RWPE1 (cell line): Measurements from ENCODE around the gene TANGO2.

ENCODE experiments used
- CTCF ChIA-PET: fragments of 350-600 bp; sonication (Branson Sonifier 250); formaldehyde crosslinking; extraction: SDS; loops from one replicate; lab custom pipeline; 2021; lab: Yijun Ruan, JAX
- POLR2A ChIA-PET: fragments of 400-600 bp; formaldehyde crosslinking; extraction: SDS; loops from one replicate; lab custom pipeline; 2020; ENCODE audit warnings: antibody characterized with exemption; ENCODE audit not compliant: low non-redundant PET; lab: Yijun Ruan, JAX
- DNase-seq: peaks from one replicate; pipeline ENCODE4 v3.0.0; 2012; ENCODE audit warnings: low spot score
- H3K27ac ChIP-seq: fragments of 450-650 bp; 2 replicates; pipeline ENCODE4 v1.5.1; 2017
- TF ChIP-seq, protein P1 (sequence below): fragments of 450-650 bp; conservative IDR thresholded peaks from 2 replicates; pipeline ENCODE4 v1.5.1; 2017; ENCODE audit warnings: low read depth, mild to moderate bottlenecking

The TANGO2 gene

DNA sequence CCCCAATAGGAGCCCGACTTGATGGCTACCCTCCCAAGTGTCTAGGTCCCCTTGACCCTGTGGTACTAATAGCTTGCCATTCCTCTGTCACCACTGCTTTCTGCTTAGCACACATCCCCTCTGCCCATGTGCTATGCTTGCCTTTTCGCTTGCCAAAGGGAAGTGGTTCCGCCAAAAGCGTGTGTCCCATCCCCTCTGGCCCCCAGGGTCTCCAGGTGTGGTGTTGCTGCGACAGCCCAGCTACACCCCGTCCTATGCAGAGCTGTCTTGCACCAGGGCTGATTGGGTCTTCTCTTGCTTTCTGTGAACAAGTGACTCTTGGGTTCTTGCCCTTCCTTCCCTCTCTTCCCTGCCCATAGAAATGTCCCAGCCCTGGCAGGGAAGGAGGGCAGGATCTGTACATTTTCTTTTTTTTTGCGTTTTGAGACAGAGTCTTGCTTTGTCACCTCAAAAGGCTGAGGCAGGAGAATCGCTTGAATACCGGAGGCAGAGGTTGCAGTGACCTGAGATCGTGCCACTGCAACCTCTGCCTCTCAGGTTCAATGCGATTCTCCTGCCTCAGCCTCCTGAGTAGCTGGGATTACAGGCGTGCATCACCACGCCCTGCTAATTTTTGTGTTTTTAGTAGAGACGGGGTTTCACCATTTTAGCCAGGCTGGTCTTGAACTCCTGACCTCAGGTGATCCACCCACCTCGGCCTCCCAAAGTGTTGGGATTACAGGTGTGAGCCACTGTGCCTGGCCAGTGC lies 3.9 kb downstream of the TANGO2 start:
- ChIA-PET POLR2A (interaction anchor here (0.7 kb wide), 1 partner anchor 10 kb away, joined by 6 read pairs; no protein-coding TSS in a partner anchor), CTCF (no interaction called here)
- TF ChIP-seq, protein P1, sequence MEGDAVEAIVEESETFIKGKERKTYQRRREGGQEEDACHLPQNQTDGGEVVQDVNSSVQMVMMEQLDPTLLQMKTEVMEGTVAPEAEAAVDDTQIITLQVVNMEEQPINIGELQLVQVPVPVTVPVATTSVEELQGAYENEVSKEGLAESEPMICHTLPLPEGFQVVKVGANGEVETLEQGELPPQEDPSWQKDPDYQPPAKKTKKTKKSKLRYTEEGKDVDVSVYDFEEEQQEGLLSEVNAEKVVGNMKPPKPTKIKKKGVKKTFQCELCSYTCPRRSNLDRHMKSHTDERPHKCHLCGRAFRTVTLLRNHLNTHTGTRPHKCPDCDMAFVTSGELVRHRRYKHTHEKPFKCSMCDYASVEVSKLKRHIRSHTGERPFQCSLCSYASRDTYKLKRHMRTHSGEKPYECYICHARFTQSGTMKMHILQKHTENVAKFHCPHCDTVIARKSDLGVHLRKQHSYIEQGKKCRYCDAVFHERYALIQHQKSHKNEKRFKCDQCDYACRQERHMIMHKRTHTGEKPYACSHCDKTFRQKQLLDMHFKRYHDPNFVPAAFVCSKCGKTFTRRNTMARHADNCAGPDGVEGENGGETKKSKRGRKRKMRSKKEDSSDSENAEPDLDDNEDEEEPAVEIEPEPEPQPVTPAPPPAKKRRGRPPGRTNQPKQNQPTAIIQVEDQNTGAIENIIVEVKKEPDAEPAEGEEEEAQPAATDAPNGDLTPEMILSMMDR = no peak
- DNase-seq = no peak
- no peak overlapping the region; the same call in 1 of the 2 replicates for H3K27ac ChIP-seq

DNA sequence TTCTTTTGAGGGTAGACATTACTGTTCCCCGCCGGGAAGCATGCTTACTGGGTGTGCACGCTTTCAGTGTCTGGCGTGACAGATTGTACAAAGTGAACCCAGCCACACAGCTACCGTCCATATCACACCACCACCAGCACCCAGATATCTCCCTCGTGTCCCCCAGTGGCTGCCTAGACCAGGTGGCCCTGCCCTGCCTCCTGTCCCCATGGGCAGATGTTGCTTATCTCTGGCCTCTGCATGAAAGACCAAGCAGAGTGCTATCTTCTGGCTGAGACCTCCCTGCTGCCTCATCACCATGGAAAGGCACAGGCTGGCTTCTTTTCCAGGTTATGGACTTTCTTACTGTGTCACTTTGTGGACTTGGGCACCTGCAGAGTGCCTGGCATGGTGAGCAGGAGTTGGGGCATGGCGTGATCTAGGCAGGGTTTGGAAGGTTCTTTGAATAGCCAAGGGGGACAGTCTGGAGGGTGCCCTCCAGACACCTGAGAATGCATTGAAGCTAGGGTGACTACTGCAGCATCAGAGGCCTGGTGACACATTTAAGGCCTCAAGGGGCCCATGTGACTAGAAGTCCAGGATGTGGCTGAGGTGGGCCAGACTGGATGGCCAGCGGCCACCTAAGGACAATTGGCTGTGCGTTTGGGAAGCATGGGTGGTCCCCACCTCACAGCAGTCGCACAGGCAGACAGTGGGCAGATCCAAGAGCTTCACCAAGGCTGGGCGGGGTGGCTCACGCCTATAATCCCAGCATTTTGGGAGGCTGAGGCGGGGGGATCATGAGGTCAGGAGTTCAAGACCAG lies 4.7 kb downstream of the TANGO2 start:
- CTCF ChIA-PET = no interaction called here
- H3K27ac ChIP-seq = no peak overlapping the region
- DNase-seq = no peak
- POLR2A ChIA-PET = interaction anchor here (0.7 kb wide), 1 partner anchor 9 kb away, joined by 6 read pairs; no protein-coding TSS in a partner anchor
- TF ChIP-seq, protein P1 = no peak

DNA sequence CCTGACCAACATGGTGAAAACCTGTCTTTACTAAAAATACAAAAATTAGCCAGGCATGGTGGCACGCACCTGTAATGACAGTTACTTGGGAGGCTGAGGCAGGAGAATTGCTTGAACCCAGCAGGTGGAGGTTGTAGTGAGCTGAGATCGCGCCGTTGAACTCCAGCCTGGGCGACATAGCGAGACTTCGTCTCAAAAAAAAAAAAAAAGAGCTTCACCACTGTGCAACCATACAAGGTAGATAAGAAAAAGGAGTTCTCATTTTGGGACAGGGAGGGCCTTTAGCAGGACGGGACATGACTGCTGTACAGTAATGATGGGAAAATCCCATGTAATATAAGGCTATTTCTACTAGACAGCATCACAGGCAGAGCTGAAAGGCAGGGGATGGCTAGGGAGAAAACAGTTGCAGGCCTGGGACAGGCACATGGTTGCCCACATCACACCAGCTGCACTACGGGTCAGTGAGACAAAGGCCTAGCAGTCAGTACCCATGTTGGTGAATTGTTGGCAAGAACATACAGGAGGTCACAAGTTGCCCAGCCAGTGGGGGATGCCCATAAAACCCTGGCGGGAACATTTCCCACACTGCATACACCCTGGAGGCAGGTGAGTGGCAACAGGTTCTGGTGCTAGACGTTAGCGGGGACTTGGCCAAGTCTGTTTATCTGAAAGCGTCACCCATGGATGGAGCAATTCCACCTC lies 5.4 kb downstream of the TANGO2 start:
- CTCF ChIA-PET = no interaction called here
- TF ChIP-seq, protein P1 = no peak

DNA sequence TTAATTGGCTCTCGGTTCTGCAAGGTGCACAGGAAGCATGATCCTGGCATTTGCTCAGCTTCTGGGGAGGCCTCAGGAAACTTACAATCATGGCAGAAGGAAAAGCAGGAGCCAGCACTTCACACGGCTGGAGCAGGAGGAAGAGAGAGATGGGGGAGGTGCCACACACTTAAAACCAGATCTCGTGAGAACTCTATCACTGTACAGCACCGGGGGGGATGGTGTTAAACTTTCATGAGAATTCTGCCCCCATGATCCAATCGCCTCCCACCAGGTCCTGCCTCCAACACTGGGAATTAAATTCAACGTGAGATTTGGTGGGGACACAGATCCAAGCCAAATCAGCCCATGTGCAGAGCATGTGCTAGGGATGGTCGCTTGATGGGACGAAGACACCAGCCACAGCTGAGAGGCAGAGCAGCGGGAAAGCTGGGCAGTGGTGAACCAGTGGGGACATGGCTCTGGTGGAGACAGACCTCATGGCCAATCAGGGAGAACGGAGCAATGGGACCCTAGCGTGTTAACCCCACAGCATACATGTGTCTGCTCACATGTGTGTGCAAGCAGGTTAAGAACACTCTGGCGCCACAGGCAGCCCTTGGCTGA lies 6.2 kb downstream of the TANGO2 start:
- TF ChIP-seq, protein P1 = no peak
- ChIA-PET CTCF (interaction anchor here (0.7 to 0.8 kb wide), 2 partner anchors 41 to 56 kb away, joined by 3 read pairs; no protein-coding TSS in a partner anchor), POLR2A (no interaction called here)
- H3K27ac ChIP-seq = peak overlapping the region; percentile 4; the same call in 1 of the 2 replicates
- no peak for DNase-seq

More for the DNA sequence above, 5.4 kb downstream of the TANGO2 start:
- DNase-seq = no peak
- POLR2A ChIA-PET = no interaction called here
- 0 out of 2 replicates have a peak overlapping the region, but pooled peaks have one; percentile 4 for H3K27ac ChIP-seq

DNA sequence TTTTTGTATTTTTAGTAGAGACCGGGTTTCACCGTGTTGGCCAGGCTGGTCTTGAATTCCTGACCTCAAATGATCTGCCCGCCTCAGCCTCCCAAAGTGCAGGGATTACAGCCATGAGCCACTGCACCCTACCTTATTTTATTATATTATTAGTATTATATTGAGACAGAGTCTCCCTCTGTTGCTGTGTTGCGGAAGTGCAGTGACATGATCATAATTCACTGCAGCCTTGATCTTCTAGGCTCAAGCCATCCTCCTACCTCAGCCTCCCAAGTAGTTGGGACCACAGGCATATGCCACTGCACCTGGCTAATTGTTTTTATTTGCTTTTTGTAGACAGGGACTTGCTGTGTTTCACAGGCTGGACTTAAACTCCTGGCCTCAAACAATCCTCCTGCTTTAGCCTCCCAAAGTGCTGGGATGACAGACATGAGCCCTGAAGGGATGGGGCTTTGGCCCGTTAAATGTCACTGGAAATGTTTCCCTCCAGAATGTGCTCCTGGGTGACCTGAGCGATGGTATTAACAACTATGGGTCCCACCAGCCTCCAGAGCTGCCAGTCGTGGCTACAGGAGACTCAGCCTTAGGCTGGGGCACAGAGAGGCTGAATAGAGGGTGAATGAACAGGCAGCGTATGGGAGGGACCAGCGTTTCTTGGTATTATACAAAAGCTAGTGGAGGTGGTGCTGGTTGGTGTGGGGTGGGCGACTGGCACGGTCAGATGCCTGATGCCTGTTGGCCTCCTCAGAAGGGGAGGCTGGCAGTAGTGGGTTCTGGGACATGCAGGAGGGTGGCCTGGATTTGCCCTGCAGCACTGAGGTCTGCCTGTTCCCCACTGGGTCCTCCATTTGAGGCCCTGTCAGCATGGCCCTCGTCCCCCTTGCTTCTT lies 7.3 kb downstream of the TANGO2 start:
- H3K27ac ChIP-seq = no peak overlapping the region
- POLR2A ChIA-PET = no interaction called here
- DNase-seq = no peak
- CTCF ChIA-PET = interaction anchor here (0.8 kb wide), 1 partner anchor 58 kb away, joined by 3 read pairs; no protein-coding TSS in a partner anchor
- TF ChIP-seq, protein P1 = peak; percentile 45
